Measurements from ENCODE around the gene NBEA.
"Not testable (repeated sequence)": the region's sequence is repeated elsewhere in the genome, so short reads cannot be mapped to it uniquely, and the experiment has no call there.

NBEA gene

GRCh38 chr13:34988330-34988791, 46.3 kb downstream of the NBEA start:
- FAIRE-seq = no peak
- TF ChIP-seq POLR2A (IDR thresholded peaks at IDR 0.05; ENCODE audit: low read depth, low read length) = no peak
- no peak for DNase-seq (ENCODE audit: insufficient read length, low spot score)

GRCh38 chr13:34990399-34991214, 48.5 kb downstream of the NBEA start:
- no peak for TF ChIP-seq POLR2A (IDR thresholded peaks at IDR 0.05; ENCODE audit: low read depth, low read length)
- FAIRE-seq = no peak
- no peak for DNase-seq (ENCODE audit: insufficient read length, low spot score)

- FAIRE-seq = no peak
- TF ChIP-seq POLR2A (IDR thresholded peaks at IDR 0.05; ENCODE audit: low read depth, low read length) = no peak
- no peak for DNase-seq (ENCODE audit: insufficient read length, low spot score)
Measured at GRCh38 chr13:34993470-34993869, 51.4 kb downstream of the NBEA start.

GRCh38 chr13:35003734-35004133, 61.7 kb downstream of the NBEA start:
- FAIRE-seq; DNase-seq (ENCODE audit: insufficient read length, low spot score): not testable (repeated sequence)

- TF ChIP-seq POLR2A (IDR thresholded peaks at IDR 0.05; ENCODE audit: low read depth, low read length) = no peak
- FAIRE-seq (no peak), DNase-seq (ENCODE audit: insufficient read length, low spot score) (no peak)
Measured at GRCh38 chr13:35005051-35005450, 63.0 kb downstream of the NBEA start.

- TF ChIP-seq POLR2A (IDR thresholded peaks at IDR 0.05; ENCODE audit: low read depth, low read length) = no peak
- FAIRE-seq (no peak), DNase-seq (ENCODE audit: insufficient read length, low spot score) (no peak)
Measured at GRCh38 chr13:35014606-35015213, 72.6 kb downstream of the NBEA start.

- FAIRE-seq (no peak), DNase-seq (ENCODE audit: insufficient read length, low spot score) (no peak)
- TF ChIP-seq POLR2A (IDR thresholded peaks at IDR 0.05; ENCODE audit: low read depth, low read length) = no peak
Measured at GRCh38 chr13:35016362-35017112, 74.5 kb downstream of the NBEA start.

GRCh38 chr13:35025314-35025713, 83.2 kb downstream of the NBEA start:
- no peak for DNase-seq (ENCODE audit: insufficient read length, low spot score)
- TF ChIP-seq POLR2A (IDR thresholded peaks at IDR 0.05; ENCODE audit: low read depth, low read length) = no peak
- FAIRE-seq = no peak

- FAIRE-seq (no peak), DNase-seq (ENCODE audit: insufficient read length, low spot score) (no peak)
- TF ChIP-seq POLR2A (IDR thresholded peaks at IDR 0.05; ENCODE audit: low read depth, low read length) = no peak
Measured at GRCh38 chr13:35028338-35028867, 86.3 kb downstream of the NBEA start.

- FAIRE-seq = no peak
Measured at GRCh38 chr13:35039012-35039411, 96.9 kb downstream of the NBEA start.

GRCh38 chr13:35046587-35046986, 104.5 kb downstream of the NBEA start:
- FAIRE-seq = no peak
- no peak for DNase-seq (ENCODE audit: insufficient read length, low spot score)
- no peak for TF ChIP-seq POLR2A (IDR thresholded peaks at IDR 0.05; ENCODE audit: low read depth, low read length)

More at GRCh38 chr13:35039012-35039411, 96.9 kb downstream of the NBEA start:
- TF ChIP-seq POLR2A (IDR thresholded peaks at IDR 0.05; ENCODE audit: low read depth, low read length) = no peak
- no peak for DNase-seq (ENCODE audit: insufficient read length, low spot score)

GRCh38 chr13:35055705-35056104, 113.6 kb downstream of the NBEA start:
- no peak for TF ChIP-seq POLR2A (IDR thresholded peaks at IDR 0.05; ENCODE audit: low read depth, low read length)
- no peak for DNase-seq (ENCODE audit: insufficient read length, low spot score)
- FAIRE-seq = no peak

- DNase-seq (ENCODE audit: insufficient read length, low spot score) (no peak), FAIRE-seq (no peak)
- no peak for TF ChIP-seq POLR2A (IDR thresholded peaks at IDR 0.05; ENCODE audit: low read depth, low read length)
Measured at GRCh38 chr13:35057858-35058257, 115.8 kb downstream of the NBEA start.

- DNase-seq (ENCODE audit: insufficient read length, low spot score); FAIRE-seq: not testable (repeated sequence)
Measured at GRCh38 chr13:35058585-35058984, 116.5 kb downstream of the NBEA start.

Measured in H54 (cell line).